GM12878 (cell line): ENCODE results near the gene IFITM1. TPM values are rescaled to one million over a fixed set of nuclear protein-coding genes. Genes with fewer than 3 reads are reported as not detected.
"Not testable (repeated sequence)": the region's sequence is repeated elsewhere in the genome, so short reads cannot be mapped to it uniquely, and the experiment has no call there.

Experiments
- ATAC-seq: fragments of 200-7000 bp; cut with Tn5 transposase; 3 replicates; pipeline ENCODE4 v1.9.1; 2020; ENCODE audit warnings: mild to moderate bottlenecking, moderate library complexity
- BruUV-seq: library from RNA; stranded (reverse); fragments of 400-500 nt; replicated peaks from 2 replicates; lab custom pipeline; 2021; lab: Mats Ljungman, UMichigan
- CTCF ChIA-PET: fragments of 300-600 bp; sonication (Branson Sonifier 250); formaldehyde crosslinking; extraction: SDS; loops from one replicate; lab custom pipeline; 2021; ENCODE audit warnings: inconsistent platforms; lab: Yijun Ruan, JAX
- POLR2A ChIA-PET: fragments of 350-600 bp; formaldehyde crosslinking; extraction: SDS; loops from one replicate; lab custom pipeline; 2021; ENCODE audit warnings: inconsistent platforms; lab: Charles Lee
- RAD21 ChIA-PET: fragments of 300-600 bp; sonication (Branson Sonifier 250); formaldehyde crosslinking; loops from one replicate; lab custom pipeline; 2023; ENCODE audit warnings: antibody characterized with exemption; ENCODE audit not compliant: unreplicated experiment; lab: Charles Lee
- SMC1A ChIA-PET: fragments of 300-600 bp; sonication (Branson Sonifier 250); formaldehyde crosslinking; loops from one replicate; lab custom pipeline; 2023; ENCODE audit not compliant: unreplicated experiment, uncharacterized antibody; lab: Charles Lee
- DNase-seq: peaks from one replicate; pipeline ENCODE4 v3.0.0-alpha.2; 2011; ENCODE audit warnings: low read depth, low spot score
- FAIRE-seq: peaks from 3 replicates; lab custom pipeline; 2011; peaks lifted over from hg19 to GRCh38; lab: Jason Lieb, UNC
- H2AFZ ChIP-seq: 2 replicates; pipeline ENCODE4 v1.6.0; 2011; ENCODE audit warnings: low read depth, low read length, control low read depth; ENCODE audit not compliant: control insufficient read depth
- H3K27ac ChIP-seq: 2 replicates; pipeline ENCODE4 v1.5.1; 2011; ENCODE audit warnings: control low read depth; ENCODE audit not compliant: control insufficient read depth, insufficient read depth
- H3K27me3 ChIP-seq, 2 experiments: replicated peaks in 1 of 2; 2 replicates each; pipeline versions ENCODE4 v1.6.0 to v1.6.1; 2011; ENCODE audit warnings: low read length in 1 of 2; ENCODE audit not compliant: control insufficient read depth in 2 of 2, insufficient read depth in 2 of 2
- H3K36me3 ChIP-seq, 2 experiments: 2 replicates each; pipeline ENCODE4 v1.5.1; 2011; ENCODE audit warnings: low read length in 1 of 2; ENCODE audit not compliant: control insufficient read depth in 2 of 2, insufficient read depth in 2 of 2
- H3K4me1 ChIP-seq: 2 replicates; pipeline ENCODE4 v1.6.1; 2011; ENCODE audit warnings: mild to moderate bottlenecking, low read length, moderate library complexity, mixed read lengths; ENCODE audit not compliant: control insufficient read depth, insufficient read depth
- H3K4me2 ChIP-seq: 2 replicates; pipeline ENCODE4 v1.6.0; 2011; ENCODE audit warnings: control low read depth; ENCODE audit not compliant: control insufficient read depth, insufficient read depth
- H3K4me3 ChIP-seq: fragments of 200-600 bp; sonication (generic); 2 replicates; pipeline ENCODE4 v1.5.1; 2016
- H3K79me2 ChIP-seq: 2 replicates; pipeline ENCODE4 v1.6.0; 2011; ENCODE audit warnings: low read length; ENCODE audit not compliant: control insufficient read depth, insufficient read depth
- H3K9ac ChIP-seq: 2 replicates; pipeline ENCODE4 v1.8.0; 2011; ENCODE audit warnings: low read length, control low read depth, mixed read lengths; ENCODE audit not compliant: control insufficient read depth, insufficient read depth
- H3K9me3 ChIP-seq: replicated peaks from 3 replicates; pipeline ENCODE4 v1.5.1; 2011; ENCODE audit warnings: mild to moderate bottlenecking, low read length; ENCODE audit not compliant: control insufficient read depth, insufficient read depth
- H4K20me1 ChIP-seq: 2 replicates; pipeline ENCODE4 v1.6.0; 2011; ENCODE audit not compliant: control insufficient read depth, insufficient read depth
- MLLT1 ChIP-seq: fragments of 450-650 bp; IDR thresholded peaks from 2 replicates; pipeline ENCODE4 v1.6.1; 2016; ENCODE audit warnings: mild to moderate bottlenecking
- ZBTB40 ChIP-seq: fragments of 450-650 bp; IDR thresholded peaks from 2 replicates; pipeline ENCODE4 v1.6.1; 2016; ENCODE audit warnings: mild to moderate bottlenecking, moderate library complexity, borderline replicate concordance
- WGBS: methylation state at CpG from one replicate; pipeline ENCODE4 v1.1.6; 2016; ENCODE audit warnings: low lambda C conversion rate; ENCODE audit not compliant: insufficient replicate concordance, insufficient coverage; ENCODE audit errors: missing lambda C conversion rate; 5-methylcytosine and 5-hydroxymethylcytosine counted together
- in situ Hi-C: fragments of 300-500 bp; cut with MboI; formaldehyde crosslinking; loops from 9 replicates; pipeline ENCODE4 v1.14.3; 2018; ENCODE audit warnings: mixed read lengths
- intact Hi-C: fragments of 100-400 bp; cut with micrococcal nuclease; formaldehyde crosslinking; loops from one replicate; pipeline ENCODE4 v1.14.2; 2022; ENCODE audit not compliant: unreplicated experiment
- polyA plus RNA-seq, 11 experiments: library from polyadenylated mRNA; depleted of rRNA in 4 of 11; unstranded in 6 of 11; stranded (reverse) in 5 of 11; fragments of >200 nt; fragmentation: Nextera tagmentation in 4 of 11; fragmentation: Illumina TruSeq in 1 of 11; extraction: Ambion mirVana in 4 of 11; extraction: Trizol in 1 of 11; gene quantifications; 1 replicate in 1 of 11; 2 replicates in 10 of 11; pipeline versions ENCODE4 v1.2.1 to v1.2.3, GENCODE V29; 2011 to 2016; ENCODE audit warnings: inconsistent platforms in 2 of 11, missing spikeins in 2 of 11, low read depth in 1 of 11
- total RNA-seq, 4 experiments: library from RNA; depleted of rRNA in 3 of 4; stranded (reverse); fragments of >200 nt in 3 of 4; fragmentation: Illumina TruSeq in 1 of 4; extraction: Trizol in 1 of 4; gene quantifications; 2 replicates each; pipeline versions ENCODE4 v1.2.1 to v1.2.3, GENCODE V29; 2013 to 2021

The IFITM1 gene
- total and polyA plus RNA-seq, 10 of the 15 experiments (the other 5 are each of a cell fraction or from before 2014, with no cell fraction given), result 396 to 2,788 (median 607) TPM

- H2AFZ ChIP-seq, result peak overlapping the region; percentile 81
- BruUV-seq, H3K79me2 ChIP-seq, H3K4me3 ChIP-seq, H3K36me3 ChIP-seq, FAIRE-seq, in situ Hi-C loops, H3K9me3 ChIP-seq, H4K20me1 ChIP-seq, H3K27me3 ChIP-seq, DNase-seq: not testable (repeated sequence)
- H3K4me1 ChIP-seq, result peaks cover 58% of the 10 kb centered on the region
- 0 out of 2 replicates have a peak, but pooled peaks have one; percentile 24 for TF ChIP-seq ZBTB40
- peak; percentile 93 for TF ChIP-seq MLLT1
- ChIA-PET POLR2A (interaction anchor here (0.6 to 1.5 kb wide), 4 partner anchors 10 to 38 kb away, joined by 3 to 16 read pairs (median 5); no protein-coding TSS in a partner anchor), SMC1A (interaction anchor here (1.6 kb wide), 1 partner anchor 20 kb away, joined by 11 read pairs; no protein-coding TSS in a partner anchor), RAD21 (interaction anchor here (1.0 to 1.5 kb wide), 4 partner anchors 20 to 38 kb away, joined by 3 to 8 read pairs (median 6); no protein-coding TSS in a partner anchor), CTCF (interaction anchor here (1.4 kb wide), 1 partner anchor 20 kb away, joined by 6 read pairs; no protein-coding TSS in a partner anchor)
- 55% methylated on average over 12 of the region's 16 CpGs for WGBS
- peak overlapping the region; percentile 86 for H3K4me2 ChIP-seq
- H3K27ac ChIP-seq, result peak overlapping the region; percentile 81
- intact Hi-C loops, result loop anchor here (1.0 to 10.0 kb wide), 2 partner anchors 23 to 85 kb away; no protein-coding TSS in a partner anchor
- peak; percentile 12 for ATAC-seq
- peak overlapping the region; percentile 39; the same call in 1 of the 2 replicates for H3K9ac ChIP-seq
Observed at GRCh38 chr11:350033-350722, 36.3 kb downstream of the IFITM1 start.
